HG02610 (cell line): ENCODE data around the gene YY1.
A peak's percentile ranks its signal among the peaks of the same experiment; 100 is the strongest.
"Not testable (repeated sequence)": the region's sequence is repeated elsewhere in the genome, so short reads cannot be mapped to it uniquely, and the experiment has no call there.

Source experiments
- ATAC-seq: cut with Tn5 transposase; IDR thresholded peaks from one replicate; pipeline ENCODE4 v1.9.1; 2021; ENCODE audit warnings: mild to moderate bottlenecking, moderate library complexity; ENCODE audit not compliant: unreplicated experiment

Gene YY1

DNA sequence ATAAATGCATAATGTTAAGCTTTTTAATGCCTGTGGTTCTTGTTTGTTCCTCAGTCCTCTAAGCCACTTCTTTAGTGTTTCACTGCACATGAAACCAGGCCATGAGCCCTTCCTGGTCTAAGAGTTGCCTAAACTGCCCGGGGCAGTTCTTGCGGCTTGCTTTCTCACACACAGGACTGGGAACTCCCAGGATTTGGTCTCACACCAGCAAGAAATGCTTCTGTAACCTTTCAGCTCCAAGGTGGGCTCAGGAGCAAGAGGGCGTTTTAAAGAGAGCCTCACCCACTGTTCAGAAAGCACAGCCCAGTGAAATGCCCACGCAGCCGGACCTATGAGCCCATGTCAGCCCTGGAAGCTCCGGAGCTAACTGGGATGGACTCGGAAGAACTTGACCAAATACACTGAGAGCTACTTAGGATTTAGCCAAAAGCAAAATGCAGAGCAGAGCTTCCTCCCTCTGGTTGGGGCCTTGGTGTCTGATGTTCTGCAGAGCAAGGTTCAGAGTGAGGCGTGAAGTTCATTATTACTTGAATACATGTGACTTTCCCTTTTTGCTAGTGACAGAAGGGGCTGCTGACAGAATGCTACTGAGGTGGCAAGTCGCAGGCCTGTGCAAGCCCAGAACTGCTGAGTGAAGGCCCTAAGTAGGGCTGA, 43.9 kb downstream of the YY1 start:
- no peak for ATAC-seq

DNA sequence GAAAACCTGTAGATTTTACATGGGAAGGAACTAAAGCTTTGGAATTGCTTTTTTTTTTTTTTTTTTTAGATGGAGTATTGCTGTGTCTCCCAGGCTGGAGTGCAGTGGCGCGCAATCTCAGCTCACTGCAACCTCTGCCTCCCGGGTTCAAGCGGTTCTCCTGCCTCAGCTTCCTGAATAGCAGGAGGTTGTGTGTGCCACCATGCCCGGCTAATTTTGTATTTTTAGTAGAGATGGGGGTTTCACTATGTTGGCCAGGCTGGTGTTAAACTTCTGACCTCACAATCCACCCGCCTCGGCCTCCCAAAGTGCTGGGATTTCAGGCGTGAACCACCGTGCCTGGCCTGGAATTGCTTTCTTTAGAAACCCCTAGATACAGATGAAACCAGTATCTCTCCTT, 44.5 kb downstream of the YY1 start:
- ATAC-seq, result not testable (repeated sequence)

DNA sequence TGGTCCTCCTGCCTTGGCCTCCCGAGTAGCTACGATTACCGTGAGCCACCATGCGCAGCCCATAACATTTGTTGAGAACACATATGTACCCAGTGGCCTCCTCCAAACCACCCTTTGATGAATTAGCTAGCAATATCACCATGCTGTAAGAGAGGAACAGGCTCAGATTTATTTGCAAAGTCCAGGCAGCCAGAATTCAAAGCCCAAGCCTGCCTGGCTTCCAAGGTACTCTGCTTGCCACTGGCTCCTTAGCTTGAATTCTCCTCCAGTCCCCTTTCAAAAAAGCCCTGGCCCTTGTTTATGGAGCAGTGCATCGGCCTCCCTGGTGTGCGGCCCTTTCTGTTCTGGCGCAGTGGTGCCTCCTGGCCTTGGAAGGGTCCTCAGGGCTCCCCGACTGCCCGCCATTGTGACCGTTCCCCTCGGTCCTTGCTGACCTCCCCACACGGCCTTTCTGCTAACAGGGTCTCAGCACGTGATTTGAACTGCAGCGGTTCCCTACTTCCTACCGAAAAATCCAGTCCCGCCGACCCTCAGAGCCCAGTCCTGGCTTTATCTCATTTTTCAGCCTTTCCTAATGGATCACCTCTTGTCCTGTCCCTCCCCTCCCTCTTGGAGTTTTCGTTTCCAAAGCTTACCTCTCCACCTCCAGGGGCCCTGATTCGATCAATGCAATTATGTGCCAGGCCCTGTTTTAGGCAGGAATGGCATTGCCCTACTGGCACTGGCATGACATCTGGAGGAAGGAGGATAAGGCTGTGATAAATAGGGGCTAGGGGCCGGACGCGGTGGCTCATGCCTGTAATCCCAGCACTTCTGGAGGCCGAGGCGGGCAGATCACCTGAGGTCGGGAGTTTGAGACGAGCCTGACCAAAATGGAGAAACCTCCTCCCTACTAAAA, 45.3 kb downstream of the YY1 start:
- no peak for ATAC-seq

DNA sequence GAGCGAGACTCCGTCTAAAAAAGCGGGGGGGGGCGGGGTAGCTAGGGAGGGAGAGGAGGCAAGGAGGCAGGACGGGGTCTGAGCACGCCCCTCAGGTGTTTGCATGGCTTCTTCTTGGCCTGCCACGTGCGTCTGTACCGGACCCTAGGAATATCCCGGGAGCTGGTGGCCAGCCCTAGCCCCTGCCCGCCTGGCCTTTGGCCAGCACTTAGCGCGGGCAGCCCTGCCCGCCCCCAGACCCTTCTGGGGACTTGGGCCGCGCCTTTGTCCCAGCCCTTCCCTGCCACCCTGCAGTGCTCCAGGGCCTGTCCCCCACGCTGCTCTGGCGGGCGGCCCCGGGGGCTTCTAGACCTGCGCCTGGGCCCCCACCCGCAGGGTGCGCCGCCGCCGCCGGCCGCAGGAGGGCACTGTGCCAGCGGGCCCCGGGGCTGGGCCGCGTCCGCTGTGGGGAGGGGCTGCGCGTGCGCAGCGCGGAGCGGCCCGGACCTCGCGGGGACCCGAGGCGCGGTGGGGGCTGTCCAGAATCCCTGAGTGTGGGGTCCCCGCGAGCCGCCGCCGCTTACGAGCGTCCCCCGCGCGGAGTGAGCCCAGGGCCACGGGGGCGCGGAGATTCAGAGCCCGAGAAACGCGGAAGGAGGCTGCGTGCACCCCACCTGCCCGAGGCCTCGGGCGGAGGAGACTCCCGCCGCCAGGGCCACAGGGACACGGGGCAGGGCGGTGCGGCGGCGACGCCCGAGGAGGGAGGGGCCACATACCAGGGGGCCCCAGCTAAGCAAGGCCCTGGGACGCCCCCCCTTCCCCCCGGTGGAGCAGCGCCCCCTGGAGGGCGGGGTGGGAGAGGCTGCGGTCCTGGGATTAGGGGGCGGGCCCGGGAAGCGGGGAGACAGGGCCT, 46.3 kb downstream of the YY1 start:
- ATAC-seq, result peak; percentile 85

DNA sequence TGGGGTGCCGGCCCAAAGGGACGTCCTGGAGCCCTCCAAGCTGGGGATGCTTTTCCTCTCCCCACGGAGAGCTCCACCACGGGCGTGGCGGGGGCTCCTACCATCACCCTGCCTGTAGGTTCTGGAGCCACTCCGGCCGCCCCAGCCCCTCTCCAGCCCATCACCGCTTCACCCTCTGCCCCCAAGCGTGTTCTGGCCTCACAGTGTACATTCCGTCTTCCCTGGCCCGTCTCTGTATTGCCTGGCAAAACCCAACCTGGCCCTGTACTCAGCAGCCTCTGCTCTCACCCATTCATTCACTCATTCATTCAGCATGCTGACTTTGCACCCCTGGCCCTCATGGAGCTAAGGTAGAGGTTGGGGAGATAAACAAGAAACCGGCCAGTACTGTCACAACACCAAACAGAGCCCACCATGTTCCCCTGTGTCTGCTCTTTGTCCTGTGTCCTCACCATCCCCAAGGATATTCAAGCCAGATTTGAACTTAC, 47.0 kb downstream of the YY1 start:
- no peak for ATAC-seq

DNA sequence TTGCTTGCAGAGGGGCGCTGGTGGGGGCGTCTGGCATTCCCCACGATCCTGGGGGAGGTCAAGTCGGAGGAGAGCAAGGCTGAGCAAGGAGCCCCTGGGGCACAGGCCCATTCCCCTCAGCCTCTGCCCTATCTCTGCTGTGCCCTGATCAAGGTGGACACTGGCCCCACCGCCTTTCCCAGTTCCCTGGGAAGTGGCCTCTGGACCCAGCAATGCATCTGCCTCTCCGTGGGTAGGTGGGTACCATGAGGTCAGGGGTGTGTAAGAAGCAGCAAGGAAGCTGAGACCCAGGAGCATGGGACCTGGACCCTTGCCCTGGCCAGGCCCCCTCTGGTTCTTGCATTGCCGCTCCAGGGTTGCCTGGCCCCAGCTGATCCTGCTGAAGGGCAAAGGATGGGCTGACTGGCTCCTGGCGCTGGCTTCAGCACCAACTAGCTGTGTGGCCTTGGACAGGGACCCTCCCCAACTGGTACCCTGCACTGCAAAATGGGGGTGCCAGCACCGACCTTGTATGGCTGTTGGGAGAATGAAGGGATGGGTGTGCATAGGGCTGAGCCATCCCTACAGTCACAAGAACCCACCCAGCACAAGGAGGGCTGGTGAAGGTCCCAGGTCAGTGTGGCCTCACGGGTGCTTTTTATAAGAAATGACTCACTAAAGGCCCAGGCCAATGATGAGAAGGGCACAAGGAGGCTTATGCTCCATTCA, 47.7 kb downstream of the YY1 start:
- ATAC-seq, result no peak

DNA sequence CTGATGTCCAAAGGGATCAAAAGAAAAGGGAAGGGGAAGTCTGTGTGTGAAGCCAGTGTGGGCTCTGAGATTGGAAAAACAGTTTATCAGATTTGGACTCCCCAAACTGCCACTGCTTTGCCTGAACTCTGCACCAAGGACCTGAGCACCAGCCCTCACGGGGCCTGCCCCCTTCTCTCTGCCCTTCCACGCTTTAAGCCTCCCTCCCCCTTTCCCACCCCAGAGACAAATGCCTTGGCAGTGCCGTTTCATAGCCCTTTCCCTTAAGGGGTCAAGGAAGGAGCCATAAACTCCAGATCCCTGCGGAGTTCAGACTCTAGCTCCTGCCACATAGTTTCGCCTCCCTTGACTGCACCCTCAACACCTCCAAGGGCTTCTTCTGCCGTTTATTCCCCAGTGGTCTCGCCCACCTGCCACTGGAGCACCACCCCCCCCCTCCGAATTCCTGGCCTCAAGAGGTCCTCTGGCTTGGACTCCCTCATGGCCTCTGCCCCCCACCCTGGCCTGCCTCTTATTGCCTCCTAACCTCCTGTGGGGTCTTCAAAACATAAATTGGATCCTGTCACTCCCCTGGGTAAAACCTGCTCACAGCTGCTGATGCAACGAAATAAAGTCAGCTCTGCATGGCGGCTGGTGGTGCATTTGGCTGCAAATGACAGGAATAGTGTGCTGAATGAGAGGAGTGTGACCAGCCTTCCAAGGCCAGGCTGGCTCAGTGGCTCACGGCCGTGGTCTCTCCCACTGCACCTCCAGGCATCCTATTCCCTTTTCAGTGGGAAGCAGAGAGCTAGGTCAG, 48.5 kb downstream of the YY1 start:
- no peak for ATAC-seq

DNA sequence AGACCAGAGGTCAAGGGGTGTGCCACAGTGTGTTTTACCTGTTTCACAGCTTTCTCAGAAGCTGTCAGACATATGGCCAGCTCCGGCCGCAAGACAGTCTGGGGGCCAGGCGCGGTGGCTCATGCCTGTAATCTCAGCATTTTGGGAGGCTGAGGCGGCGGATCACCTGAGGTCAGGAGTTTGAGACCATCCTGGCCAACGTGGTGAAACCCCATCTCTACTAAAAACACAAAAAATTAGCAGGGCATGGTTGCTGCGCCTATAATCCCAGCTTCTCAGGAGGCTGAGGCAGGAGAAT, 49.0 kb downstream of the YY1 start:
- not testable (repeated sequence) for ATAC-seq

DNA sequence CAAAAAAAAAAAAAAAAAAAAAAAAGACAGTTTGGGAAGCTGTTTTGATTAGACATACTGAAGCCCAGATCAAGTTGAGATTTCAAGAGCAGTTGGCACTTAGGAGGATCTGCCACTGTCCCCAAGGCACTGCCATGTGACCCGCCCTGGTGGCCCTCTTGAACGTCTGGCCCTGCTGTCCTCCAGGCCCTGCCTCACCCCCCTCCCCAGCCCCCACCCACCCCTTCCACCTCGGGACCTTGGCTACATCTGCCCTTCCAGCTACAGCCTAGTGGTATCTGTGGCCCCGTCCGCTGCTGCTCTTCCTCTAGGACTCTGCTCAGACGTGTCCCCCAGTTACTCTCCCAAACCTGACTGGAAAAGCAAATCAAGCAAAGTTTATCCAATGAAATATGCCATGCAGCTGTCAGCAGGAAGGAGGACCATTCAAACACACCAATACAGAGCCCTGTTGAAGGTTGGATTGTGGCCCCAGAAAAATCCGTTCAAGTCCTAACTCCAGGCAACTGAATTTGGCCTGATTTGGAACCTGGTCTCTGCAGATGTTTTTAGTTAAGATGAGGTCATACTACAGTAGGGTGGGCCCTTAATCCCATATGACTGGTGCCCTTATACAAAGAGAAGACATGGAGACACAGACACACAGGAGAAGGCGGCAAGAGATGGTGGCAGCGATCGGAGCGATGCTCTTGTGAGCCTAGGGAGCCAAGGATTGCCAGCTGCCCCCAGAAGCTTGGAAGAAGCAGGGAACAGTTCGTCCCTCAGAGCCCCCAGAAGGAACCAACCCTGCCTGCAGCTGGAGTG, 49.6 kb downstream of the YY1 start:
- no peak for ATAC-seq

DNA sequence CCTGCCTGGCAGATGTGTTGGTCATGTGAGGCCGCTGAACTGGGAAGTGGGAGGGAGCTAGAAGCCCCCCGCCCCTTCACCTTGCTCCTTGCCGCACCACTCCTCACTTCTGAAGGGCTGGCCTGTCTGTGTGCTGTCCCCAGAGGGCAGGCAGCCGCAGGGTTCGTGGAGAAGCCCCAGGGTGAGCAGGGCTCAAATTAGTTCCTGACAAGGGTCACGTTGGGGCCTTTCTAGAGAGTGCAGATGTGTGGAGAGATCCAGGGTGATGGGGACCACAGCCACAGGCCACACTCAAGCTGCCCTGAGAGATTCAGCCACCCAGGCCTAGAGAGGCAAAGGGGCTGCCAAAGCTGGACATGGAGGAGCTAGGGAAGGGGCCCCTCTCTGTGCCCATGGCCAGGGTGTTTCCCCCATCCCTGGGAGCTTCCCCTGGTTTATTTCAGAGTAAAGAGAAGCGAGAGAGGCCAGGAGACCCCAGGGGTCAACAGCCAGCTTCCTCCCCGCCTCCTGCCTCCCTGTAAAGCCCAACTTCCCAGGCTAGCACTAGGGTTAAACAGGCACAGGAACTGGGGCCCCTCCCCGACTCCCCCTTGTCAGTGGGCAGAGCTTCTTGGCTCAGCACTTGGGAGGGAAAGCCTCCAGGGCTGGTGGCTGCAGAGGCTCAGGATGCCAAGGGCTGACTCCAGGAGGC, 51.1 kb downstream of the YY1 start:
- no peak for ATAC-seq

DNA sequence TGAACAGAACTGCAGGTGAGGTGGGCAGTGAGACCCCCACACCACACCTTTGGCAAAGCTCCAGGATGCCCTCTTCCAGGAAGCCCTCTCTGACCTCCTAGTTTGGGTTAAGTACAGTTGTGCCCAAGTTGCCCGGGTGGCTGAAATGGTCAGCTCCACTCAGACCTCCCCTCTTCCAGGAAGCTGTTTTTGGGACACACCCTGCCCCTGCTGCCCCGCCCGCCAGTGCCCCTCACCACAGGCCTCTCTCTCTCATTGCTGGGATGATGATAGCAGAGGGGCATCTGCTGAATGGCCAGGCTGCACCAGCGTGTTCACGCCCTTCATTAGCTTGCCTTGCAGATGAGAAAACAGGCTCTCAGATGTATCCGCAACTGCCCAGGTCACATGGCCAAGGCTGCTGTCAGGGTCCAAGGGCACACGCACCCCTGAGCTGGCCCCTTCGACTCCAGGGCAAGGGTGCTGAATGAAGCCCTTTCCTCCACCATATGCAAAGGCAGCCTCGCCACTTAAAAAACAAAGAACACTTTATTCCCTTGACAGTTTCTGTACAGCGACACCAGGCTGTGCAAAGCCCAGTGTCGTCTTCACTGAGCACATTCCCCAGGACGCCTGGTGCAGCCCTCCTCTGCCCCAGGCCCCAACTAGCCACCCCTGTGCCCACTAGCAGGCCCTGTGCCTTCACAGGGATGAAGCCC, 51.8 kb downstream of the YY1 start:
- ATAC-seq, result no peak

DNA sequence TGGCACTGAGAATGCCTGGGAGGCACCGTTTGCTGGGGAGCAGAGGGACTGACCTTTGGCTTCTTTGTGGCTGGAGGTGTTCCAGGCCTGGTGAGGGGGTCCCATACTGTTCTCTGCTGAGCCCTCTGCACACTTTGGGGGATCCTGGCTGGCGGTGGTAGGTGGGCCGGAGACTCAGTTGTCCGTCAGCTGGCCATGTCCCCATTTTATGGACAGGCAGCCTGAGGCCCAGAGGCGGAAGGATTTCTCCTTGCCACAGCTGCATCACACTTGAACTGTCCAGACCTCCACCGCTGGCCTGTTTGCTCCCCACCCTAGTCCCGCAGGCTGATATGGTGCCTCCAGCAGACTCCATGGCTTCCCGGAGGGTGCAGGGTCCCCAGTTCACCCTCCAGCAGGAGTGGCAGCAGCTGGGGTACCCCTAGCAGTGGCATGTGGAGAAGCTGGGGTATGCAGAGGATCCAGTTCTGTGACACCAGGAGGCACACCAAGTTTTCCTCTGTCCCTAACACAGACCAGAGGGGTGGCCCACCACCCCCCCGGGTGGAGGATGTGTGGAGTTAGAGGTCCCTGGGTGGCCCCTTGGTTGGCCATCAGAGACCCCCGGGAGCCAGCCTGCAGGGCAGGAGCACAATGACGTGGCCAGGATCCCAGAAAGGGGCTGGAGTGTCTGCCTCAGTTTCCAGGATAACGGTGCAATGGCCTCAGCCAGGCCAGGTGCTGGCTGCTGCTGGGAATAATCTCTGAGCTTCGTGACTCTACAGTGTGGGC, 52.5 kb downstream of the YY1 start:
- ATAC-seq, result no peak

DNA sequence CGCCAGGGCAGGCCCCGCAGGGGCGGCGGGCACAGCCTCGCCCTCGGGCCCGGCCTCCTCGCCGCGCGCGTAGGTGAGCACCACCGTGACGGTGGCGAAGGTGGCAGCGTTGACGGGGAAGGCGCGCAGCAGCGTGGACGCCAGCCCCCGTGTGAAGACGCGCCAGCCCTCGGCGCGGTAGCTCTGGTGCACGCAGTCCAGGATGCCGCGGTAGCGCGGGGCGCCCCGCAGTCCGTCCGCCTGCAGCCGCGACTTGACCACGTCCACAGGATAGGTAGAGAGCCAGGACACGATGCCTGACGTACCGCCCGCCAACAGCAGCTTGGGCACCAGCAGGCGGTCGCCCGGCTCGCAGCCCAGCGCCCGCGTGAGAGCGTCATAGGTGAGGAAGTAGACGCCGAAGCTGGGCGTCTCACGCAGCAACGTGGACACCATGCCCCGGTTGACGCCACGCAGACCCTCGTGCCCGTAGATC, 53.4 kb downstream of the YY1 start:
- ATAC-seq, result no peak

DNA sequence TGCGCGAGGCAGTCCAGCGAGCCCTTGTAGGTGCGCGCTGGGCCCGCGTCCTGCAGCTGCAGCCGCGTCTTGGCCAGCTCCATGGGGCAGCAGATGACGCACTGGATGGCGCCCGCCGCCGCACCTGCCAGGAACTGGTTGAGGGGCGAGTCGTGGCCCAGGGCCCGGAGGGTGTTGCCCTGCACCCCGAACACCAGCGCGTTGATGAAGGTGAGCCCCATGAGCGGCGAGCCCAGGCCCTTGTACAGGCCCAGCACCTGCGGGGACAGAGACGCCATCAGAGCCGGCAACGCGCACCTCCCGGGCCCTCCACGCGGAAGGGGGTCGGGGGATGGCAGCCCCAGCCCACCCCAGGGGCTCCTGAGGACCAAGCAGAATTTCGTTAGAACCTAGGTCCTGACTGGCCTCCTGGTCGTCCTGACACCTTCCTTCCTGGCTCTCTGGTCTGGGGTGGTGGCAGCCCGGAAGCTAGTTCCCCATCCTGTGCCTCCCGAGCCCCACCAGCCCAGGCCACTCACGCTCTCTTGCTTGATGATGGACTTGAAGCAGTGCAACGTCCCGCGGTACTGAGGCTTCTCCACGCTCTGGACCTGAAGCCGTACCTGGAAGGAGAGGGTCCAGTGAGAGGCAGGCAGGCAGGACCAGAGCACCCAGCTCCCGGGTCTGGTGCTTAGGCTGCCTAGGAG, 54.0 kb downstream of the YY1 start:
- ATAC-seq, result no peak

DNA sequence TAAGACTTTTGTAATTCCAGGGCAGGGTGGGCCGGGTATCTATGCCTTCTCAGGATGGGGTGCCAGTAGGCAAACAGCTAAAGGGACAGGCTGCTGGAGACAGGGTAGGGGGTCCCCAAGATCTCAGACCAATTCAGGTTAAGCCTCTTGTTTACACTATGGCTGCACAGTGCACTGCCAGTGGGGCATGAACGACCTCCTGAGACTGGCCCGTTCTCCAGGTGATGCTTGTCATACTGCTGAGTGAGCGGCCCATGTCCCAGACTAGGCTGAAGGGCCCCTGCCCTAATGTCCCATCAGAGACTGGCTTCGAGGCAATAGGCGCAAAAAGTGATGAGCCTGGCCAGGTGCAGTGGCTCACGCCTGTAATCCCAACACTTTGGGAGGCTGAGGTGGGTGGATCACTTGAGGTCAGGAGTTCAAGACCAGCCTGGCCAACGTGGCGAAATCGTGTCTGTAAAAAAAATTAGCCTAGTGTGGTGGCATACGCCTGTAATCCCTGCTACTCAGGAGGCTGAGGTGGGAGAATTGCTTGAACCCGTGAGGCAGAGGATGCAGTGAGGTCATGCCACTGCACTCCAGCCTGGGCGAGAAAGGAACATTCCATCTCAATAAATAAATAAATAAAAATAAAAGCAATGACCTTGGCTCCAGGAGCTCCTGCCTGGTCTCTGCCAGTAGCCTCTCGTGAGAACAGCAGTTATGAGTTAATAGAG, 54.7 kb downstream of the YY1 start:
- no peak for ATAC-seq
